Upper lobe of right lung (tissue), 1 donor: ENCODE results near the gene ESRRB. TPM values are rescaled to one million over a fixed set of nuclear protein-coding genes. Genes with fewer than 3 reads are reported as not detected.

Source experiments
- ATAC-seq: fragments of 200-7000 bp; cut with Tn5 transposase; one replicate; pipeline ENCODE4 v1.9.1; 2020; ENCODE audit warnings: mild to moderate bottlenecking, moderate library complexity
- DNase-seq: peaks from one replicate; pipeline ENCODE4 v3.0.0-alpha.2; 2020
- H3K27ac ChIP-seq: fragments of 200-600 bp; one replicate; pipeline ENCODE4 v1.8.0; 2022
- H3K27me3 ChIP-seq: fragments of 200-600 bp; one replicate; pipeline ENCODE4 v1.8.0; 2022; ENCODE audit warnings: mild to moderate bottlenecking
- H3K36me3 ChIP-seq: fragments of 200-600 bp; one replicate; pipeline ENCODE4 v1.8.0; 2022
- H3K4me1 ChIP-seq: fragments of 200-600 bp; one replicate; pipeline ENCODE4 v1.8.0; 2022
- H3K4me3 ChIP-seq: fragments of 200-600 bp; one replicate; pipeline ENCODE4 v1.8.0; 2022; ENCODE audit warnings: mild to moderate bottlenecking
- H3K9me3 ChIP-seq: fragments of 200-600 bp; one replicate; pipeline ENCODE4 v1.8.0; 2022
- CTCF ChIP-seq: fragments of 200-600 bp; IDR thresholded peaks from one replicate; pipeline ENCODE4 v1.8.0; 2022; ENCODE audit warnings: antibody characterized with exemption
- intact Hi-C: fragments of 100-400 bp; cut with DNase I; formaldehyde crosslinking; loops from one replicate; pipeline ENCODE4 v1.11.0; 2022
- total RNA-seq: library from RNA; stranded (reverse); fragmentation: NEBNext Ultra II Directional; extraction: Animal tissue kit (Norgen Biotek cat#: 25700); gene quantifications from one replicate; pipeline ENCODE4 v1.2.1, GENCODE V29; 2021
- donor health status: DM: no; HTN: yes; CAD: no; lungs with severe emphysema.

ESRRB gene
- total RNA-seq, 1 donor from 2014 or later: not detected

GRCh38 chr14:76355771-76356170 lies 20.2 kb upstream of the ESRRB start:
- Histone ChIP-seq H3K27ac (no peak overlapping the region), H3K36me3 (no peaks in the 10 kb centered on the region), H3K9me3 (no peaks in the 10 kb centered on the region), H3K27me3 (no peaks in the 10 kb centered on the region), H3K4me3 (no peak overlapping the region), H3K4me1 (peaks cover 6% of the 10 kb centered on the region)
- no peak for DNase-seq
- TF ChIP-seq CTCF: no peak
- no peak for ATAC-seq
- intact Hi-C loops: loop anchor here (10.0 kb wide), 2 partner anchors 301 to 651 kb away; no protein-coding TSS in a partner anchor

- Histone ChIP-seq H3K27me3 (peaks cover 35% of the 10 kb centered on the region), H3K9me3 (no peaks in the 10 kb centered on the region), H3K27ac (no peak overlapping the region), H3K4me1 (no peaks in the 10 kb centered on the region), H3K36me3 (no peaks in the 10 kb centered on the region), H3K4me3 (no peak overlapping the region)
- no peak for ATAC-seq
- DNase-seq: no peak
- TF ChIP-seq CTCF: no peak
- intact Hi-C loops: no loop called here
Measured at GRCh38 chr14:76371066-76371465, 4.9 kb upstream of the ESRRB start.

- Histone ChIP-seq H3K4me3 (no peak overlapping the region), H3K9me3 (no peaks in the 10 kb centered on the region), H3K27ac (no peak overlapping the region), H3K27me3 (peaks cover 58% of the 10 kb centered on the region), H3K4me1 (peaks cover 9% of the 10 kb centered on the region), H3K36me3 (no peaks in the 10 kb centered on the region)
- DNase-seq: no peak
- no peak for TF ChIP-seq CTCF
- intact Hi-C loops: no loop called here
- ATAC-seq: no peak
Measured at GRCh38 chr14:76373456-76373855, 2.5 kb upstream of the ESRRB start.

- H3K27me3 ChIP-seq: peaks cover 72% of the 10 kb centered on the region
- no peaks in the 10 kb centered on the region for H3K9me3 ChIP-seq
- DNase-seq: no peak
- intact Hi-C loops: no loop called here
- no peak overlapping the region for H3K4me3 ChIP-seq
- H3K27ac ChIP-seq: no peak overlapping the region
- no peaks in the 10 kb centered on the region for H3K36me3 ChIP-seq
- TF ChIP-seq CTCF: no peak
- ATAC-seq: no peak
- H3K4me1 ChIP-seq: peaks cover 9% of the 10 kb centered on the region
Measured at GRCh38 chr14:76375484-76375883, 453 bp upstream of the ESRRB start.

GRCh38 chr14:76376409-76376877 lies 506 bp downstream of the ESRRB start:
- Histone ChIP-seq H3K9me3 (no peaks in the 10 kb centered on the region), H3K36me3 (no peaks in the 10 kb centered on the region), H3K4me3 (no peak overlapping the region), H3K27me3 (peaks cover 76% of the 10 kb centered on the region), H3K4me1 (peaks cover 9% of the 10 kb centered on the region), H3K27ac (no peak overlapping the region)
- DNase-seq (no peak), ATAC-seq (no peak)
- intact Hi-C loops: no loop called here
- TF ChIP-seq CTCF: no peak
